Kidney (tissue), 14 donors: Measurements from ENCODE around the gene TBCK. TPM values are rescaled to one million over a fixed set of nuclear protein-coding genes. Genes with fewer than 3 reads are reported as not detected.

ENCODE experiments used
- DNase-seq, 5 donors: peaks; one replicate each; pipeline ENCODE4 v3.0.0-alpha.2; 2013 to 2020
- FAIRE-seq: peaks from 2 replicates; lab custom pipeline; 2012; peaks lifted over from hg19 to GRCh38; lab: Jason Lieb, UNC
- H3K27ac ChIP-seq, 2 donors: one replicate each; pipeline ENCODE4 v1.7.0; 2013; ENCODE audit warnings: low read depth in 2 of 2, low read length in 2 of 2, inconsistent platforms in 1 of 2
- H3K27me3 ChIP-seq: one replicate; pipeline ENCODE4 v1.7.1; 2013; ENCODE audit warnings: low read length, inconsistent platforms; ENCODE audit not compliant: control insufficient read depth, insufficient read depth
- H3K36me3 ChIP-seq, 3 donors: one replicate each; pipeline versions ENCODE4 v1.7.0 to v1.7.1; 2013; ENCODE audit warnings: low read length in 3 of 3, control low read depth in 1 of 3, inconsistent platforms in 1 of 3; ENCODE audit not compliant: insufficient read depth in 3 of 3, control insufficient read depth in 2 of 3
- H3K4me1 ChIP-seq, 3 donors: one replicate each; pipeline versions ENCODE4 v1.7.0 to v1.7.1; 2013; ENCODE audit warnings: low read length in 3 of 3, inconsistent platforms in 1 of 3, low read depth in 1 of 3; ENCODE audit not compliant: control insufficient read depth in 2 of 3, insufficient read depth in 2 of 3
- H3K4me3 ChIP-seq, 3 donors: one replicate each; pipeline versions ENCODE4 v1.7.0 to v1.8.1; 2013; ENCODE audit warnings: low read length in 3 of 3, control low read depth in 1 of 3, inconsistent platforms in 1 of 3
- H3K9ac ChIP-seq, 3 donors: one replicate each; pipeline versions ENCODE4 v1.7.0 to v1.7.1; 2013; ENCODE audit warnings: low read length in 3 of 3, control low read depth in 1 of 3, inconsistent platforms in 1 of 3
- H3K9me3 ChIP-seq, 3 donors: one replicate each; pipeline versions ENCODE4 v1.7.0 to v1.7.1; 2013; ENCODE audit warnings: low read length in 3 of 3, control low read depth in 1 of 3, inconsistent platforms in 1 of 3; ENCODE audit not compliant: control insufficient read depth in 2 of 3, insufficient read depth in 1 of 3
- CTCF ChIP-seq: IDR thresholded peaks from 3 replicates; pipeline ENCODE4 v1.5.1; 2012; ENCODE audit warnings: mild to moderate bottlenecking, moderate library complexity, borderline replicate concordance; ENCODE audit not compliant: insufficient read depth; ENCODE audit errors: extremely low read depth
- intact Hi-C: fragments of 100-400 bp; cut with DNase I; formaldehyde crosslinking; loops from one replicate; pipeline ENCODE4 v1.11.1; 2022
- polyA plus RNA-seq: library from polyadenylated mRNA; stranded (reverse); fragments of 350-450 nt; fragmentation: Illumina TruSeq; extraction: RNeasy Lipid Tissue Mini Kit (QIAGEN cat#74804); gene quantifications from one replicate; pipeline ENCODE4 v1.2.3, GENCODE V29; 2014; ENCODE audit warnings: low read depth, low replicate concordance; ENCODE audit not compliant: insufficient read depth
- total RNA-seq: library from RNA; stranded (reverse); fragmentation: NEBNext Ultra II Directional; extraction: Animal tissue kit (Norgen Biotek cat#: 25700); gene quantifications from one replicate; pipeline ENCODE4 v1.2.1, GENCODE V29; 2021
- donor health status: control.
- donor health status: control.
- donor health status: control.
- donor health status: control.
- donor health status: control.
- donor health status: DM: yes; HTN: yes; CAD: no.
- donor health status: Normal renal cell carcinoma (clear cell type).

Gene TBCK
- total and polyA plus RNA-seq, 2 donors from 2014 or later, result 15.8 to 50.0 TPM

DNA sequence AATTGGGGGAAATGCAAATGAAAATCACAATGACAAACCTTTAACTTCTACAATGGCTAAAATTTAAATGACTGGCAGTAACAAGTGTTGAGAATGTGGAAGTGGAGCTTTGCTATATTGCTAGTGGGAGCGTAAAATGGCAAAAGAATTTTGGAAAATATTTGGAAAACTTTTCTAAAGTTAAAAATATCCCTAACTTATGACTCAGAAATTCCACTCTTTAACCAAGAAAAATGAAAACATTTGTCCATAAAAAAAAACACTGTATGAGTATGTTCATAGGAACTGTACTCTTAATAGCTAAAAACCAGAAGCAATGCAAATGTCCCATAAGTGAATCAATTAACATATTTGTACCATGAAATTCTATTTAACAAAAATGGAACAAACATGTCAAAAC, 3.6 kb downstream of the TBCK start:
- TF ChIP-seq CTCF, result no peak
- no peak for DNase-seq
- Histone ChIP-seq H3K9ac (no peak overlapping the region), H3K27me3 (no peaks in the 10 kb centered on the region), H3K4me3 (no peak overlapping the region), H3K27ac (no peak overlapping the region), H3K36me3 (peaks cover 0 to 3% (median 0%) of the 10 kb centered on the region in 3 donors), H3K4me1 (peaks cover 0 to 10% (median 6%) of the 10 kb centered on the region in 3 donors), H3K9me3 (no peaks in the 10 kb centered on the region)
- intact Hi-C loops, result no loop called here
- FAIRE-seq, result no peak

DNA sequence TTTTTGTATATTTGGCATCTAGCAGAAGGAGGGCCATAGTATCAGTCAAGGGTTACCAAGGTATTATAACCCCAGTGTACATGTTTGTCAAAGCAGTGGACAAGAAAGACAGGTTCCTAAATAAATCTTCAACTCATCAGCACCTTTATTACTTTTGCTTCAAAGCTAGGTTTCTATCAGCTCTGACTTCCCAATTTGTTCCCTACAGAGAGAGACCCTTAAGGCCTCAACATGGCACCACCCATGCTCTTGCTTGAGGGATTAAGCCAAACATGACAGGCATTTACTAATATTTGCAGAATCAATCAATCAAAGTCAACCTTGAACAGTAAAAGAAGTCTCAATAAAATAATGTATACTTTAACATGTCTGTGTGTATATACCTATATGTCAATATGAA, 9.4 kb downstream of the TBCK start:
- peaks cover 0 to 3% (median 2%) of the 10 kb centered on the region in 3 donors for H3K36me3 ChIP-seq
- H3K4me1 ChIP-seq, result no peaks in the 10 kb centered on the region
- H3K9ac ChIP-seq, result no peak overlapping the region
- H3K27ac ChIP-seq, result no peak overlapping the region
- no peaks in the 10 kb centered on the region for H3K27me3 ChIP-seq
- TF ChIP-seq CTCF, result no peak
- DNase-seq (no peak), FAIRE-seq (no peak)
- intact Hi-C loops, result no loop called here
- no peaks in the 10 kb centered on the region for H3K9me3 ChIP-seq
- no peak overlapping the region for H3K4me3 ChIP-seq

DNA sequence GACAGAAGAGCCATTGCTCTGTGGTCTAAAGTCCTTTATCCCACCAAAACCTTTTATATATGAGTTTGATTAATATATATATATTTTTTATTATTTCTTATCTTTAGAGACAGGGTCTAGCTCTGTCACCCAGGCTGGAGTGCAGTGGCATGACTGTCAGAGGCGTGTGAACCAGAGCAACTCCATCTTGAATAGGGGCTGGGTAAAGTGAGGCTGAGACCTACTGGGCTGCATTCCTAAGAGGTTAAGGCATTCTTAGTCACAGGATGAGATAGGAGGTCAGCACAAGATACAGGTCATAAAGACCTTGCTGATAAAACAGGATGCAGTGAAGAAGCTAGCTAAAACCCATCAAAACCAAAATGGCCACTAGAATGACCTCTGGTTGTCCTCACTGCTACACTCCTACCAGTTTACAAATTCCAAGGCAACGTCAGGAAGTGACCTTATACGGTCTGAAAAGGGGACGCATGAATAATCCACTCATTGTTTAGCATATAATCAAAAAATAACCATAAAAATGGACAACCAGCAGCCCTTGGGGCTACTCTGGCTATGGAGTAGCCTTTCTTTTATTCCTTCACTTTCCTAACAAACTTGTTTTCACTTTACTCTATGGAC, 10.5 kb downstream of the TBCK start:
- no peak for TF ChIP-seq CTCF
- FAIRE-seq (no peak), DNase-seq (no peak)
- H3K4me1 ChIP-seq, result no peaks in the 10 kb centered on the region
- H3K27me3 ChIP-seq, result no peaks in the 10 kb centered on the region
- intact Hi-C loops, result no loop called here
- no peak overlapping the region for H3K27ac ChIP-seq
- peaks cover 0 to 3% (median 2%) of the 10 kb centered on the region in 3 donors for H3K36me3 ChIP-seq
- H3K4me3 ChIP-seq, result no peak overlapping the region
- no peaks in the 10 kb centered on the region for H3K9me3 ChIP-seq
- no peak overlapping the region for H3K9ac ChIP-seq

GRCh38 chr4:106304632-106305031, 11.4 kb downstream of the TBCK start:
- Histone ChIP-seq H3K36me3 (peaks cover 0 to 3% (median 2%) of the 10 kb centered on the region in 3 donors), H3K9me3 (no peaks in the 10 kb centered on the region), H3K4me1 (no peaks in the 10 kb centered on the region), H3K27ac (no peak overlapping the region), H3K9ac (no peak overlapping the region), H3K4me3 (no peak overlapping the region), H3K27me3 (no peaks in the 10 kb centered on the region)
- FAIRE-seq (no peak), DNase-seq (no peak)
- no peak for TF ChIP-seq CTCF
- intact Hi-C loops, result no loop called here
